Transverse colon (tissue), 1 donor: ENCODE results near the gene FAM241B.

Source experiments
- EP300 ChIP-seq: sonication (generic); formaldehyde crosslinking; IDR thresholded peaks from one replicate; pipeline ENCODE4 v1.6.1; 2017; ENCODE audit warnings: antibody characterized with exemption, low read depth
- POLR2A ChIP-seq: fragments of 450-650 bp; IDR thresholded peaks from one replicate; pipeline ENCODE4 v1.6.1; 2016; ENCODE audit warnings: antibody characterized with exemption, mild to moderate bottlenecking, moderate library complexity

DNA sequence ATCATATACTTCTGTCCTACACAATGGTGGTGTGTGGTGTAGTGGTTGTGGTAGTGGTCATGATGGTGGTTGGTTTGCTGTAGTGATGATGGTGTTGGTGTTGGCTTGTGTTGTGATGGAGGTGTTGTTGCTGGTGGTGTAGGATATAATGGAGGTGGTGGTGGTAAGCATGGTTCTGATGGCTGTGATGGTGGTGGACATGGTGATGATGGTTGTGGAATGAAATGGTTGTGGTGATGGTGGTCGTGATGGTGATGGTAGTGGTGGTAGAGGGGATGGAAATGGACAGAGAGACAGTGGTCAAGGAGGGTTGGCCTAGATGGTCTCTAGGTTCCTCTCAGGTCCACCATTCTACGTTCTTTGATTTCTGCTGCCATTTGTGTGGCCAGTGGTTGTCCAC is 44.7 kb downstream of the FAM241B start:
- TF ChIP-seq EP300 = no peak
- no peak for TF ChIP-seq POLR2A
